ENCODE results near the gene PHYHD1.
"Not testable (repeated sequence)": the region's sequence is repeated elsewhere in the genome, so short reads cannot be mapped to it uniquely, and the experiment has no call there.

Gene PHYHD1

GRCh38 chr9:128927731-128928411 lies 7.1 kb downstream of the PHYHD1 start:
- peak; percentile 39 for DNase-seq

DNA sequence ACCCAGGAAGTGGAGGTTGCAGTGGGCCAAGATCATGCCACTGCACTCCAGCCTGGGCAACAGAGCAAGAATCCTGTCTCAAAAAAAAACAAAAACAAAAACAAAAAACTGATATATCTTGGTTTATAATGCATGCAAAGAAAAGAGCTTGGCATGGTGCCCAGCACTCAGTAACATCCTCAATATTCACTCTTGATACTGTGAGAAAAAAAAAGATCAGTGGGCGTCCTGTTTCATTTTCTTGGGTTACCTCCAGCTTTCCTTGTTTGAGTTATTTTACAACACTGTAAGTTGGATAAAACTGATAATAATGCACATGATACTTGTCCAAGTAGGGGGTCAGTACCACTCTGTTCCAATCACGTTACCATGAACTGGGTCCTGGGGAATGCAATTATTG lies 7.8 kb downstream of the PHYHD1 start:
- DNase-seq: no peak

DNA sequence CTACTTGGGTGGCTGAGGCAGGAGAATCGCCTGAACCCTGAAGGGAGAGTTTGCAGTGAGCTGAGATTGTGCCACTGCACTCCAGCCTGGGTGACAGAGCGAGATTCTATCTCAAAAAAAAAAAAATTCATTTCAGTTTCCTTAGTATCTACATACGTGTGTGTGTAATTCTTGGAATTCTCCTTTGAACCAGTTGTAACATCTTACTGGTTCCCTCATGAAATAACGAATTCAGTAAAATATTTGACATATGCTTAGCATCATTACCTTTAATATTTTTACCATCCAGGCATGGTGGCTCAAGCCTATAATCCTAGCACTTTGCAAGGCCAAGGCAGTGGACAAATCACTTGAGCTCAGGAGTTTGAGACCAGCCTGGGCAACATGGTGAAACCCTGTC lies 8.8 kb downstream of the PHYHD1 start:
- DNase-seq: no peak

- DNase-seq: no peak
Observed at GRCh38 chr9:128933731-128934130, 12.9 kb downstream of the PHYHD1 start.

DNA sequence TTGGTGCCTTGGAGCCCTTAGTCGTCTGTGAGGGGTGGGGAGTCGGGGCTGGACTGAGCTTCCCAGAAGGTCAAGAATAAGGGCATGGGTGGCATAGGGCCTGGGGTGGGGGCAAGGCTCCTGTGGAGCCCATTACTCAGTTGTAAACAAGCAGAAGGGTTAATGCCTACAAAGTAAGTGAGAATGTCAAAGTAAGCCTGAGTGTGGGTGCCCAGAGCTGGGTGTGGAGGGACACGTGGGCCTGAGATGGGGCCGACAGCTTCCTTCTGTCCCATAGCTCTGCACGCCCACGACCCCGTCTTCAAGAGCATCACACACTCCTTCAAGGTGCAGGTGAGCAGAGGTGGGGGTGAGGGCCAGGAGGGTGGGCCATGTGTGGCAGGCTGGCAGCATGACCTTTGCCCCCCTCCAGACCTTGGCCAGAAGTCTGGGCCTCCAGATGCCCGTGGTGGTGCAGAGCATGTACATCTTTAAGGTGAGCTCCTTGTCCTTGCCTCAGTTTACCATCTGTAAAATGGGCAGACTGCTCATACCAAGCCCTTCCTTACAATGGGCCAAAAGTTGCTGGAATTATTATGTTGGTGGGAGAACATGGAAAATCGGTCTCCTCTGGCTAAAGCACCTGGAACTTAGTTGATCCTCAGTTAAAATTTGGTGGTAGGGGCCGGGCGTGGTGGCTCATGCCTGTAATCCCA lies 15.5 kb downstream of the PHYHD1 start:
- DNase-seq: no peak

DNA sequence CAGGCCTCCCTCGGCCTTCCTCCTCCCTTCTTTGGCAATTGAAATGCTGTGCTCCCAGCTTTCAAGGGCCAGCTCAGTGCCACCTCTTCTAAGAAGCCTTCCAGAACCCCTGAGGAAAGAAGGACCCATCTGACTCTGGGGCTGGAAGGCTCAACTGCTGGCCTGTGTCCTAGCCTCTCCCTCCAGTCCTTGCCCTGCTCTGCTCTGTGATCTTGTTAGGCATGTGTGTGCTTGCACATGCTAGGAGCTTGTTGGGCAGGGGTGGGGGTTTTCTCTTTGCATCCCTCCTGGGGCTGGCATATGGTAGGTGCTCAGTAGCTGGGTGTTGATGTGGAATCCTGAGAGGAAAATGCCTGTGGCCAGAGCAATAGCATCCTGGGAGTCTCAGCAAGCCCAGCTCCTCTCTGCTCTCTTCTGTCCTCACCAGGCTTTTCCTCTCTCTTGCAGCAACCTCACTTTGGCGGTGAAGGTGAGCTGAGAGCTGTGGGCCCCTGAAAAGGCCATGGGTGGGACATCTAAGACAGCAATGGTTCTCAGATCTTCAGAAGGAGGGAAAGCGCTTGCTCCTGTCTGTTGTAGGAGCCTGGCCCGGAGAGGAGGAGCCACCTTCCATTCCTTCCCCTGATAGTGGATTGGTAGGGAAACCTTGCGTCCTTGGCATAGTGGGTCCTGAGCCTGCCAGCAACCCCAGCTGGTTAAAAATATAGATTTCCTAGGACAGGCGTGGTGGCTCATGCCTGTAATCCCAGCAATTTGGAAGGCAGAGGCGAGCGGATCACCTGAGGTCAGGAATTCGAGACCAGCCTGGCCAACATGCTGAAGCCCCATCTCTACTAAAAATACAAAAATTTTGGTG lies 16.8 kb downstream of the PHYHD1 start:
- no peak for DNase-seq

DNA sequence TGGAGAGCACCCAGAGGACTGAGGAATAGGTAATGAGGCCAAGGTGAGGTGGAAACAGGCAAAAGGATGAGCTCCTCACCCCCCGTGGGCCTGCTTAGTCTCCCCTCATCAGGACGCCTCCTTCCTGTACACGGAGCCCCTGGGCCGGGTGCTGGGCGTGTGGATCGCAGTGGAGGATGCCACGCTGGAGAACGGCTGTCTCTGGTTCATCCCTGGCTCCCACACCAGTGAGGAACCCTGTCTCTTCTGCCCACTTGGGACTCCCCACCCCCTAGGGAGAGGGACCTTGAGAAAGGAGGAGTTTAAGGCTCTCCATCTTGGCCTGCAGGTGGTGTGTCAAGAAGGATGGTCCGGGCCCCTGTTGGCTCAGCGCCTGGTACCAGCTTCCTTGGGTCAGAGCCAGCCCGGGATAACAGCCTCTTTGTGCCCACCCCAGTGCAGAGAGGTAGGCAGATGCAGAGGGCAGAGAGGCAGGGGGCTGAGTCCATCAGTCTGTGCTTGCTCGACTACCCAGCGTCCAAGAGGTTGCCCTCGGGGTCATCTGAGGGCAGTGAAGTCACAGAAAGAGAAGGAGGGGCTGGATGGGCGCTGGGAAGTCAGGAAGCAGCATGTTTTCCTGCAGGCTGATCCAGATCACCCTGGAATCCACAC lies 19.6 kb downstream of the PHYHD1 start:
- DNase-seq: no peak

GRCh38 chr9:128940946-128941755 lies 20.4 kb downstream of the PHYHD1 start:
- no peak for DNase-seq

DNA sequence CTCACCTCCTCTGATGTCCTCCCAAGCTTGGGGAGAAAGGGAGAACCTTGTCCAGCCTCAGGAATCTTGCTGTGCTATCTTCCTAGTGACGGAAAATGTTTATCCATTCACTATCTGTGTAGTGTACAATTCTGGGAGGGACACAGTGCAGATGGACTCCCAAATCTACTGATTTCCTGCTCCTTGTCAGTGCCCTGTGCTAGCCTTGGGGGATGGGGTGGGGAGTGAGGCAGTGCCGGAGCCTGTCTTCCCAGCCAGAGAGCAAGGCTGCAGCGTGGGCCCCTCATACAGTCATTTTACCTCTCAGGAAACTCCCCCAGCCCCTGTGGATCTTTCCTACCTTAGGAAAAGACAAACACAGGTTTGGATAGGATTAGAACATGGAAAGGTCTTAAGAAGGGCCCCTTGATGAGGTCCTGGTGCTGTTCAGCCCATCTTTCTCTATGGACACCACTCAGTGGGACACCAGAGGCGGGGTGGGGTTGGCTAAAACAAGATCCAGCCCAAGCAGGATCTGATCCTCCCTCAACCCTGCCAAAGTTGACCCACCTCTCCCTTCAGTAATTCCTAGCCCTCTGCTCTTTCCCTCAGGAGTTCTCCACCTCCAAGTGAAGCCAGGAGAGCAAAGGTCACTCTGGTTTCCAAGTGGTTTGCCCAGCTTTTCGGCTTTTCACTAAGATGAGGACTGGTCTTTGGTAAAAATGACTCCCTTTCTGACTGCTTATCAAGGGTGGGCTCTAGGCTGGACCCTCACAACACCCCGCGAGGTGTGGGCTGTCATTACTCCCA lies 23.2 kb downstream of the PHYHD1 start:
- DNase-seq: no peak

DNA sequence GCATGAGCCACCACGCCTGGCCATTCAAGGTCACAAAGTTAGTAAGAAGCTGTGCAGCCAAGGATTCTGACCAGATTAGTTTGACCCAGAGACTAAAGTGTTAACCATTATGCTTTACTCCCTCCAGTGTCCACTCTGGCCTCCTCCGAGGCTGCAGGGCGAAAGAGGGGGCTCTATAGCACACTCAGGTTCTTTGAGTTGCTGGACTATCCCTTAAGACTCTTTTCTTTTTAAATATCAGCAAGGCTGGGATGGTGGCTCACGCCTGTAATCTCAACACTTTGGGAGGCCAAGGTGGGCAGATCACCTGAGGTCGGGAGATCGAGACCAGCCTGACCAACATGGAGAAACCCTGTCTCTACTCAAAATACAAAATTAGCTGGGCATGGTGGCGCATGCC lies 24.2 kb downstream of the PHYHD1 start:
- not testable (repeated sequence) for DNase-seq

- DNase-seq: no peak
Observed at GRCh38 chr9:128945798-128946501, 25.2 kb downstream of the PHYHD1 start.

DNA sequence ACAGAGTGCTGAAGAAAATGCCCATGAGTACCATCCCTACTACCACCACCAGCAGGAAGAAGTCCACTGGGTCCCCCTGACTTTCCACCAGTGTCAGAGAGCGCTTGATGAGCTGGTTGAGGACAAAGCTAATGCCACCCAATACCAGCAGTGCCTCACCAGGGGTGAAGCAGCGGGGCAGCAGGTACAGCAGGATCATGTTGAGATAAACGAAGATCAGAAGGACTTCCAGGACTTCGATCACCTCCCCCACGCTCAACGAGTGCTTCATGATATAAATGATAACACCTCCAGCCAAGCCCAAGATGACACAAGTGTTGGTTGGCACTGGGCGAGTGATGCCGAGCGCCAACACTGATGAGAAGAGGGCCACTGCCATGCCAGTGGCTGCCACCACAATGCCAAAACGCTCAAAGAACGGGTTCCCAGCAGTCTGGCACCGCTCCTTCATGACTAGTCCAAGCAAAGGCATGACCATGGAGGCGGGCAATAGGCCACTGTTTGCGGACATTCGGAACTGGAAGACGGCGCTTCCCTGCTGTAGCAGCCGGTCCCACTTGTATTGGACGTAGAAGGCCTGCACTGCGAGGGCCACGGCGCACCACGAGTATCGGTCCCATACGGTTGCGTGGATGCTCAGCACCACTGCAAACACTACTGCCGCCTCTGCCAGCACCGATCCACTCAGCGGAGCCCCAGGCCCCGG lies 25.9 kb downstream of the PHYHD1 start:
- no peak for DNase-seq

- DNase-seq: no peak
Observed at GRCh38 chr9:128947277-128947526, 26.4 kb downstream of the PHYHD1 start.

GRCh38 chr9:128947527-128948301 lies 26.9 kb downstream of the PHYHD1 start, which contains the start of the genes DOLK and NUP188:
DOLK (minus strand) TSS chr9:128947603; CDS start chr9:128947303, 300 bp downstream.
NUP188 (plus strand) TSS chr9:128947699; CDS start chr9:128947720, 21 bp downstream.
- peak; percentile 91 for DNase-seq

DNA sequence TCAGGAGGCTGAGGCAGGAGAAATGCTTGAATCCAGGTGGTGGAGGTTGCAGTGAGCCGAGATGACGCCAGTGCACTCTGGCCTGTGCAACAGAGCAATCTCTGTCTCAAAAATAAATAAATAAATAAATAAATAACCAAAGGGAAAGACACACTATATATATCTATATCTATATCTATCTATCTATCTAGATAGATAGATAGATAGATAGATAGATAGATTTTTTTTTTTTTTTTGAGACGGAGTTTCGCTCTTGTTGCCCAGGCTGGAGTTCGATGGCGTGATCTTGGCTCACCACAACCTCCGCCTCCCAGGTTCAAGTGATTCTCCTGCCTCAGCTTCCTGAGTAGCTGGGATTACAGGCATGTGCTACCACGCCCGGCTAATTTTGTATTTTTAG lies 40.6 kb downstream of the PHYHD1 start:
- DNase-seq: not testable (repeated sequence)

GRCh38 chr9:128969491-128969890 lies 48.7 kb downstream of the PHYHD1 start:
- DNase-seq: no peak

DNA sequence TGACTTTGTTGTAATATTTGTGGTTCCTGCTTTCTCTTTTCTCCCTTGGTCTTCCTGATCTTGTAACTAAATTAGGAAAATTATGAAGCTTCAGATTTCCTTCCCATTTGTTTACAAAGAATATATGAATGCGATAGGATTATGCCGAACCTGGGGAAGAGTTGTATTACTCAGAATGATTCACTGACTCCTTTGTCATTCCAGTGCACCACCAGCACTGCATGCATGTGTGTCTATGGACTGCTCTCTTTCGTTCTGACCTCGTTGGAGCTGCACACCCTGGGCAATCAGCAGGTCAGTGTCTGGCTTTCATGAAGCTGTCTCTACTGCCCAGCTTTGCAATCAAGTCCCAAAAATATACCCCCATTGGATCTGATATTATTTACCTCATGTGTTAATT lies 52.2 kb downstream of the PHYHD1 start:
- no peak for DNase-seq

- no peak for DNase-seq
Observed at GRCh38 chr9:128979111-128979510, 58.3 kb downstream of the PHYHD1 start.

DNA sequence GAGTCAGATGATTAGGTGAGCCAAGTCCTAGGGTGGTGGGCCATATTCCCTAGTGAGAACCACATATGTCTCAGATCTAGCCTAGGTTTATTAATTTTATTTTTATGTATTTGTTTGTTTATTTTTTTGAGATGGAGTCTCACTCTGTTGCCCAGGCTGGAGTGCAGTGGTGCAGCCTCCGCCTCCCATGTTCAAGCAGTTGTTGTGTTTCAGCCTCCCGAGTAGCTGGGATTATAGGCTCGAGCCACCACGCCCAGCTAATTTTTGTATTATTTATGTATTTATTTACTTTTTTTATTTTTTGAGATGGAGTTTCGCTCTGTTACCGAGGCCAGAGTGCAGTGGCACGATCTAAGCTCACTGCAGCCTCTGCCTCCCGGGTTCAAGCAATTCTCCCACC lies 62.8 kb downstream of the PHYHD1 start:
- DNase-seq: no peak
